Renal cortex interstitium (tissue), 11 donors: ENCODE results near the gene NAXE. TPM values are rescaled to one million over a fixed set of nuclear protein-coding genes. Genes with fewer than 3 reads are reported as not detected.

Experiments
- DNase-seq, 11 donors: peaks; one replicate each; pipeline ENCODE4 v3.0.0-alpha.2; 2013; ENCODE audit warnings: low read depth in 9 of 11, low spot score in 4 of 11; ENCODE audit errors: extremely low read depth in 1 of 11
- polyA plus RNA-seq, 3 donors: library from polyadenylated mRNA; unstranded; fragments of 120-200 nt; gene quantifications; one replicate each; pipeline ENCODE4 v1.2.1, GENCODE V29; 2013; ENCODE audit not compliant: insufficient read length in 3 of 3

Gene NAXE
- polyA plus RNA-seq, 3 donors: 67.4 to 76.4 (median 73.0) TPM

DNA sequence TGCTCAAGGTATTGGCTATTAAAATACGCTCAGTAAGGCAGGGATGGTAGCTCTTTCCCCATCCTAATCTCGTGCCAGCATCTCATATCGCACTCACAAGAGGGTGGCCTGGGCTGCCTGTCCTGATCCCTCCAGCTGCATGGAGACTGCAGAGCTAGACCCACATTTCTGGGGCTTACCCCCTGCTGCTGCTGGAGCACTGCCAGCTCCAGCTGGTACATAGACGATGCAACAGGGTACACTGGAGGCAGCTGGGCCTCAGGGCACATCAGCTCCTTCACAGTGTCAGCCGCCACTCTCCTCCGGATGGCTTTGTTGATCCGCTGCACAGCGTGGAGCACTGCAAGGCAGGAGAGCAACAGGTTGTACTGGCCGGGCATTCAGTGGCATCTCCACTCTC lies 35.2 kb upstream of the NAXE start:
- no peak for DNase-seq

DNA sequence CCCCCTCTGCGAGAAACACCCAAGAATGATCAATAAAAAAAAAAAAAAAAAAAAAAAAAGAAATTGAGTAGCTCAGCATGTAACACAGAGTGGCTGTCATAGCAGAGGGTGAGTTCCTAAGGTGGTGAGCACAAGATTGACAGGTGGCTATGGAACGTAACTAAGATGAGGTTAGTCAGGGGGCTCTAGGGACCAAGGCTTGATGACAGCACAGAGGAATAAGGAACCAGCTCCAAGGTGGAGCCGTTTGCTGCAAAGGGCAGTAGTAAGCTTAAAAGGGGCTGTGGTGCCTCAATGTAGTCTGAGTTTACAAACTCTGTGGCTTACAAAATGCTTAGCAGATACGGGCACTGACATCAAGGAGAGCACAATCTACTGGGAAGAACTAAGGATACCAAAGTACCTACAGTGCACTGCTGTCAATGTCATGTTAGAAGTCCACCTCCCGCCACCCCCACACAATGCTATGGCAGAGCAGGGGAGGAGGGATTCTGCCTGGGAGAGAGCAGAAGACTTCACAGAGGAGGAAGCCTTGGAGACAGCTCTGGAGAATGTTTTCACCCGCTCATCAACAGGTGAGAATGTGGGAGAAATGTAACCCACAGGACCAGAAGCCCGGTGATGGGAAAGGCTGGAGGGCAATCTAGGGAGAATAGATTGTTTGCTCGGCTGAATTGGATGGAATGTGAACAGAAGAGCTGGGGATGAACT lies 32.3 kb upstream of the NAXE start:
- DNase-seq: no peak

GRCh38 chr1:156559797-156560385 lies 31.7 kb upstream of the NAXE start:
- DNase-seq: no peak

- no peak for DNase-seq
Observed at GRCh38 chr1:156560585-156561163, 30.9 kb upstream of the NAXE start.

DNA sequence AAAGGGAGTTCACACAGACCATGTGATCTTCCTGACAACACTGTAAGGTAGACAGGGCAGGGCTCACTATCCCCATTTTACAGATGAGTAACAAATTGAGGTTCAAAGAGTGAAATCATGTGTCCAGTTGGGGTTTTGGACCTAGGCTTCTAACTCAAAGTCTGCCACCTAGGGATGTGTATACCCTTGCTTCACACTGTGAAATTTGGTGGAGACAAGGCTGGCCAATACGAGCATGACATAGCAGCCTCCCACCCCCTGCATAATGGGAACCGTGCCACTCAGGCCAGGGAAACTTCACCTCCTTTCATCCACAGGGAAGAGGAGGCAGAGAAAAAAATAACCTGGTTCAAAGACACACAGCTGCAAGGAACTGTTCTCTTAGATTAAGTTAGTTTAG lies 26.1 kb upstream of the NAXE start:
- DNase-seq: no peak

- DNase-seq: no peak
Observed at GRCh38 chr1:156566436-156566835, 25.1 kb upstream of the NAXE start.

DNA sequence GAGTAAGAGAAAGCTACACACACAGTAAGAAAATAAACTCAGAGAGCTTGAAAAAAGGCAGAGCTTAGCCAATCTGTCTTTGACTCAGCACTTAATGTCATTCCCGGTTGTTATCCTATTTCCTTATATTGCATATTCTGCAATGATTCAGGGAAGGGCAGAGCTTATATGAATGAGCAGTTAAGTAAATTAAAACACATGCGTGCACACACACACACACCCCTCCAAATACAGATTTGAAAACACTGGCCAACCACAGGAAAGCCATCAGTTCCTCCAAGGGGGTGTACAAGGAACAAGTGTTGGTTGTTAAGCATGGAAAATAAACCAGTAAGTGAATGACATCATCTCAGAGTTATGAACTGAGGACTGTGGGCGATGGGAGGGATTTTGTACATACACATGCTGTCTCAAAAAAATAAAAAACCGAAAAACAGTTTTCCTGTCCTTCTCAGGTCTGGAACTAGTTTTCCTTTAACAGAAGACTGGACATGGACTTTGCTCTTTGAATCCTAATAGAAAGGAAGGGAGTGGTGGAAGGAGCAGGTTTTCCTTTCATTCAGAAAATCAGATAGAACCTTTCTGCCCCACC lies 20.2 kb upstream of the NAXE start:
- peak in 2 of 11 donors; percentile 26 to 39 for DNase-seq

- peak in 8 of 11 donors; percentile 68 to 81 (median 76) for DNase-seq
Observed at GRCh38 chr1:156571919-156572662, 19.5 kb upstream of the NAXE start, which contains the start of gene IQGAP3. TSS of gene IQGAP3 (minus strand) at chr1:156572565. CDS start at chr1:156572529, 36 bp downstream.

DNA sequence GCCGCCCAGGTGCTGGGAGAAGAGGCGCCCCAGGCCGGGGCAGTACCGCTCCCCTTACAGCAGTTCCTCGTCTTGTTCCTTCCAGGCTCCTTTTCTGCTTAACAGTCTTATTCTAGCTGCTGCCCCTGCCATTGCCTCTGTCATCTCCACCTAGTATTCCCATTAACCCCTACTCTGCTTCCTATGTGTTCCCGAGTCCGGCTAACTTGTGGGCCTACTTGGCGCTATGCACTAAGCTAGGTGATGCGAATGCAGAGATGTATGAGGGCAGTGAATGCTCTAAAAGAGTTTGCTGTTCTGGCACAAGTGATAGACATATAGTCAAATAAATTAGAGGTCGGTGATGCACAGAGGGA lies 18.9 kb upstream of the NAXE start:
- DNase-seq: no peak

GRCh38 chr1:156574039-156574633 lies 17.4 kb upstream of the NAXE start:
- DNase-seq: no peak

- no peak for DNase-seq
Observed at GRCh38 chr1:156577550-156577949, 14.0 kb upstream of the NAXE start.

GRCh38 chr1:156578055-156578454 lies 13.5 kb upstream of the NAXE start:
- peak in 2 of 11 donors; percentile 41 to 65 for DNase-seq

DNA sequence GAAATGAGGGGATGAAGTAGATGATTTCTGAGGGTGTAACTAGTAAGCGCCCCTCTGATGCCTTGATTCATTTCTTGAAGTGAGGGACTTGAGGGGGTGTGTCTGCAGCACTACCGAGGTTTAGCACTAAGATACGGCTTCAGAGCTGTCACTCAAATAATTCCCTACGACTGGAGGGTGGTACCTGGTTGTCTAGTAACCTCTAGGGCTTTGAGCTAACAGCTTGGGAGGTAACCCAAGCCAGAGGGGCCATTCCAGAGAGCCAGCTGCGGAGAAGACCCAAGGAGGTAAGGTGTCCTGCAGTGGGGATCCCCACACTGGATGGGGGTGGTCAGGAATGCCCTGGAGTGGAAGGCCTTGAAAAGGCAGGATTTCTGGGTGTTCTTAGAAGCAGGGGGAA lies 12.1 kb upstream of the NAXE start, which contains the start of gene TTC24:
TTC24 (plus strand) TSS at position 252 of the 400 bp plus-strand sequence. CDS start 1,642 bp downstream, outside the sequence.
- DNase-seq: no peak

GRCh38 chr1:156581661-156582387 lies 9.8 kb upstream of the NAXE start:
- DNase-seq: no peak

DNA sequence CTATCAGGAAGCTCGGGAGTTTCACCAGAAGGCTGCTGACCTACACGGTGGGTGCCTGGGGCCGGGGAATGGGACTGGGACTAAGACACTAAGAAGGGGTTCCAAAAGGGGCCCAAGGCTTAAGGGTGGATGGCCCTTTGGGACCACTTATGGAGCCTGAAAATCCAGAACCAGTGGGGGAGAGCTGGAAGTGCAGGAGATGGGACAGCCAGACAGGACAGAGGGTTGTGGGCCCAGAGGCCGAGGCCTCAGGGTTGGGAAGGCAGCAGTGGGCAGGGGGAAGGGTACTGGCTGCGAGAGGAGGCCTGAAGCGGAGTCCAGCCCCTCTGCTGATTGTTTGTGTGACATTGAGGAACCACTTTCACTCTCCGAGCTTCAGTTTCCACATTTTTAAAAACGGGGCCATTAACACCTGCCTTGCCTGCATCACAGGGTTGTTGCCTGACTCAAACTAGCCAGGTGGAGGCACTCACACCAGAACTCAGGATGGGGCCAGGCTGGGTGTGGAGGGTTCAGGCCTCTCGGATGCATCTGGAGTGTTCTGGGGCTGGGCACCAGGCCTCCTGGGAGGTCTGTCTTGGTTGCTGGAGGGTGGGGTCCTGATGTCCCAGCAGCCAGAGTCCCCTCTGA lies 9.1 kb upstream of the NAXE start:
- DNase-seq: no peak

DNA sequence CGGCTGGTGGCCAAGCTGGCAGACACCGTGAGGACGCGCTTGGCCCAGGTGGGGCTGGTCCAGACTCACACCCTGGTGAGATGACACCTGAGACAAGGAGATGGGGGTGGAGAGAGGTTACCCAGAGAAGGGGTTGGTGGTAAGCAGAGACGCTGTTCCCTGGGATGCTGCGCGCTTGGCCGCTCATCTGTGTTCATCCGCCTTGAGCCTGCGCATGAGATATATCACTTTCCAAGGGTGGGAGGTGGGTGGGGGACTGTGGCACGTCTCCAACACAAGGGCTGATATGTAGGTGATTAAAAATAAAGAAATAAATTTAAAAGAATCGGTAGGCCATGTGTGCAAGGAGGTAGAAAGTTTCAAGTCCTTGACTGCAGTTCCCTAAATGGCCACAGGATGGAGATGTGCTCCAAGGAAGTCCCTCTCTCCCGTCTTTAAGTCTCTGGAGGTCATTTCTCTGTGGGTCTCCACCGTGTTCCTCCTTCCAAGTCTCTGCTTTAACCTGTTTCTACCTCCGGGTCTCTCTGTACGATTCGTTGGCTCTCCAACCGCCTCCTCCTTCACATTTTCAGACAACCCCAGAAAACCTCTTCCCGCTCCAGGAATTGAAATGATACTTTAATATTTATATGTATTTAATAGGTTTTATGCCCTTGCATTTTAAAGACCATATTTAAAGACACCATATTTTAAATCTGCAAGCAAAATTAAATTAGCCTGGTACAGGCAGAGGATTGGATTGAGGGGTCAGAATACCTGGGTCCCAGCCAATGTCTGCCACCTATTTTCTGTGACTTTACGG lies 7.6 kb upstream of the NAXE start:
- peak in 9 of 11 donors; percentile 69 to 84 (median 77) for DNase-seq

- no peak for DNase-seq
Observed at GRCh38 chr1:156584813-156585212, 6.8 kb upstream of the NAXE start.
